IPS-NIHi11 (cell line): ENCODE measurements around the gene PITHD1.
"Not testable (repeated sequence)": the region's sequence is repeated elsewhere in the genome, so short reads cannot be mapped to it uniquely, and the experiment has no call there.

Source experiments
- DNase-seq: peaks from one replicate; pipeline ENCODE4 v3.0.0; 2012; ENCODE audit warnings: mixed read lengths, low spot score

Gene PITHD1

GRCh38 chr1:23777979-23778814, at the start of gene PITHD1:
TSS of gene PITHD1 (plus strand) at chr1:23778418. CDS start at chr1:23778516, 98 bp downstream.
- peak; percentile 98 for DNase-seq

- DNase-seq: no peak
Measured at GRCh38 chr1:23732363-23733224, 45.6 kb upstream of the PITHD1 start.

GRCh38 chr1:23733281-23733680, 44.9 kb upstream of the PITHD1 start:
- DNase-seq: not testable (repeated sequence)

- DNase-seq: no peak
Measured at GRCh38 chr1:23736437-23737134, 41.6 kb upstream of the PITHD1 start.

GRCh38 chr1:23741609-23742008, 36.6 kb upstream of the PITHD1 start:
- no peak for DNase-seq

- no peak for DNase-seq
Measured at GRCh38 chr1:23742670-23743286, 35.4 kb upstream of the PITHD1 start.

- DNase-seq: peak; percentile 99
Measured at GRCh38 chr1:23743287-23744152, 34.7 kb upstream of the PITHD1 start, which contains the start of gene ELOA. TSS of gene ELOA (plus strand) at chr1:23743471. CDS start at chr1:23743504, 33 bp downstream.

- peak; percentile 63 for DNase-seq
Measured at GRCh38 chr1:23745515-23745914, 32.7 kb upstream of the PITHD1 start.

GRCh38 chr1:23748016-23748415, 30.2 kb upstream of the PITHD1 start:
- no peak for DNase-seq

- peak; percentile 77 for DNase-seq
Measured at GRCh38 chr1:23751050-23751814, 27.0 kb upstream of the PITHD1 start.

GRCh38 chr1:23751815-23752200, 26.4 kb upstream of the PITHD1 start:
- no peak for DNase-seq

- no peak for DNase-seq
Measured at GRCh38 chr1:23752909-23753308, 25.3 kb upstream of the PITHD1 start.

- DNase-seq: no peak
Measured at GRCh38 chr1:23756676-23757075, 21.5 kb upstream of the PITHD1 start.

GRCh38 chr1:23757812-23758211, 20.4 kb upstream of the PITHD1 start:
- no peak for DNase-seq

- DNase-seq: no peak
Measured at GRCh38 chr1:23759277-23759676, 18.9 kb upstream of the PITHD1 start.

GRCh38 chr1:23763041-23763577, 15.1 kb upstream of the PITHD1 start:
- no peak for DNase-seq

- no peak for DNase-seq
Measured at GRCh38 chr1:23768733-23769132, 9.5 kb upstream of the PITHD1 start.

GRCh38 chr1:23772049-23772853, 6.0 kb upstream of the PITHD1 start:
- peak; percentile 81 for DNase-seq

GRCh38 chr1:23772854-23773242, 5.4 kb upstream of the PITHD1 start:
- no peak for DNase-seq
